ENCODE results near the gene UXS1. TPM values are rescaled to one million over a fixed set of nuclear protein-coding genes. Genes with fewer than 3 reads are reported as not detected.

The UXS1 gene
- total and polyA plus RNA-seq, 9 of the 15 experiments (the other 6 are each of a cell fraction or from before 2014, with no cell fraction given) = 5.8 to 25.8 (median 15.0) TPM

- BruUV-seq (replicated peaks) = no TSS peak
- Histone ChIP-seq H3K4me2 (ENCODE audit: insufficient read depth, low read length) (no peak overlapping the region), H3K27me3 (ENCODE audit: control insufficient read depth in 2 of 2, insufficient read depth in 2 of 2, low read length in 2 of 2) (no peaks in the 10 kb centered on the region), H3K27ac (ENCODE audit: extremely low read depth, low read depth, low read length) (no peak overlapping the region), H3K36me3 (ENCODE audit: control insufficient read depth, insufficient read depth, low read length) (peaks cover 81% of the 10 kb centered on the region), H3K79me2 (ENCODE audit: control insufficient read depth, insufficient read depth, low read length) (no peaks in the 10 kb centered on the region), H3K9me3 (replicated peaks; ENCODE audit: control insufficient read depth, insufficient read depth, low read depth, low read length) (peaks cover 9% of the 10 kb centered on the region), H2AFZ (ENCODE audit: low read depth, low read length) (no peak overlapping the region), H3K9me1 (ENCODE audit: control insufficient read depth, insufficient read depth, low read length) (no peaks in the 10 kb centered on the region), H3K9ac (ENCODE audit: insufficient read depth in 1 of 2, low read depth in 2 of 2, low read length in 2 of 2) (no peak overlapping the region), H3K4me3 (no peak overlapping the region), H3K4me1 (replicated peaks in 1 of 2; ENCODE audit: control insufficient read depth in 2 of 2, insufficient read depth in 2 of 2, low read length in 2 of 2) (peaks cover 0 to 5% of the 10 kb centered on the region in 2 experiments; a peak in 3 of 5 replicates), H4K20me1 (replicated peaks; ENCODE audit: control insufficient read depth, insufficient read depth, low read length) (no peaks in the 10 kb centered on the region)
- FAIRE-seq (no peak), ATAC-seq (no peak), DNase-seq (ENCODE audit: extremely low read depth in 1 of 4, low spot score in 3 of 4) (no peak)
- intact Hi-C loops (cut with micrococcal nuclease) = no loop called here
- TF ChIP-seq ETV1 (tag; conservative IDR thresholded peaks at IDR 0.05; ENCODE audit: low read depth) (no peak), ZFP30 (CRISPR knock-in tag; IDR thresholded peaks at IDR 0.05; ENCODE audit: borderline replicate concordance) (no peak), U2AF2 (optimal IDR thresholded peaks at IDR 0.05; ENCODE audit: low read depth, low read length) (no peak), ZNF174 (CRISPR knock-in tag; IDR thresholded peaks at IDR 0.05) (no peak), UBTF (IDR thresholded peaks at IDR 0.05; ENCODE audit: borderline replicate concordance in 1 of 2, low read depth in 2 of 2, low read length in 2 of 2) (no peak), MAX (CRISPR knock-in tag; IDR thresholded peaks at IDR 0.05) (no peak), RBM39 (optimal IDR thresholded peaks at IDR 0.05; ENCODE audit: low read depth, low read length) (no peak), RFX7 (CRISPR knock-in tag; IDR thresholded peaks at IDR 0.05) (no peak), GATA2 (CRISPR knock-in tag; IDR thresholded peaks at IDR 0.05) (no peak), CBX5 (IDR thresholded peaks at IDR 0.05; ENCODE audit: borderline replicate concordance, low read depth) (no peak)
- POLR2A ChIA-PET = no interaction called here
- in situ Hi-C loops (cut with MboI) = no loop called here
- CTCF ChIA-PET (ENCODE audit: low intra/inter-chr PET ratio) = no interaction called here
- 79% methylated on average over 4 of the region's 4 CpGs for WGBS (ENCODE audit: insufficient coverage, low coverage, missing lambda C conversion rate)
Observed at GRCh38 chr2:106158131-106158530, 36.0 kb downstream of the UXS1 start.

All from K562 (cell line).